Measurements from ENCODE around the gene IFNA8.

The IFNA8 gene

DNA sequence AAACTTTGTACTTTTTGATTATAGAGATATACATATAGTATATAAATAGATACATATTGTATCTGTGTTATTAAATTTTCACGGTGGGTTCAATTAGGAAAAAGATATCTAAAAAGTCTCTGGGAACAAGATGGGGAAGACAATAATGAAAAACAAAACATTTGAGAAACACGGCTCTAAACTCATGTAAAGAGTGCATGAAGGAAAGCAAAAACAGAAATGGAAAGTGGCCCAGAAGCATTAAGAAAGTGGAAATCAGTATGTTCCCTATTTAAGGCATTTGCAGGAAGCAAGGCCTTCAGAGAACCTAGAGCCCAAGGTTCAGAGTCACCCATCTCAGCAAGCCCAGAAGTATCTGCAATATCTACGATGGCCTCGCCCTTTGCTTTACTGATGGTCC, 31.2 kb downstream of the IFNA8 start, which contains the start of gene IFNA1:
IFNA1 (plus strand) TSS at position 301 of the 400 bp plus-strand sequence; CDS start at position 370, 69 bp downstream.
- CTCF ChIA-PET, result no interaction called here
- no peaks in the 10 kb centered on the region for H3K36me3 ChIP-seq (ENCODE audit: control insufficient read depth in 2 of 2, insufficient read depth in 1 of 2, low read length in 2 of 2)
- no peaks in the 10 kb centered on the region for H3K4me1 ChIP-seq (ENCODE audit: control insufficient read depth, insufficient read depth, low read length)
- TF ChIP-seq ZNF433 (tag by site-specific recombination; IDR thresholded peaks at IDR 0.05; ENCODE audit: low read depth) (no peak), ZNF677 (tag by site-specific recombination; IDR thresholded peaks at IDR 0.05) (no peak), OSR2 (tag by site-specific recombination; IDR thresholded peaks at IDR 0.05) (no peak), ZNF157 (tag by site-specific recombination; IDR thresholded peaks at IDR 0.05) (no peak), KLF1 (tag by site-specific recombination; IDR thresholded peaks at IDR 0.05) (no peak), SALL2 (tag by site-specific recombination; IDR thresholded peaks at IDR 0.05; ENCODE audit: borderline replicate concordance) (no peak), ZNF48 (tag by site-specific recombination; IDR thresholded peaks at IDR 0.05) (no peak), ZNF548 (tag by site-specific recombination; IDR thresholded peaks at IDR 0.05) (no peak), OVOL3 (tag by site-specific recombination; IDR thresholded peaks at IDR 0.05) (no peak), YY2 (tag by site-specific recombination; IDR thresholded peaks at IDR 0.05) (no peak), SCRT2 (tag by site-specific recombination; IDR thresholded peaks at IDR 0.05) (no peak), ZNF391 (tag by site-specific recombination; IDR thresholded peaks at IDR 0.05; ENCODE audit: borderline replicate concordance, low read depth) (no peak)
- TF ChIP-seq, protein P1, sequence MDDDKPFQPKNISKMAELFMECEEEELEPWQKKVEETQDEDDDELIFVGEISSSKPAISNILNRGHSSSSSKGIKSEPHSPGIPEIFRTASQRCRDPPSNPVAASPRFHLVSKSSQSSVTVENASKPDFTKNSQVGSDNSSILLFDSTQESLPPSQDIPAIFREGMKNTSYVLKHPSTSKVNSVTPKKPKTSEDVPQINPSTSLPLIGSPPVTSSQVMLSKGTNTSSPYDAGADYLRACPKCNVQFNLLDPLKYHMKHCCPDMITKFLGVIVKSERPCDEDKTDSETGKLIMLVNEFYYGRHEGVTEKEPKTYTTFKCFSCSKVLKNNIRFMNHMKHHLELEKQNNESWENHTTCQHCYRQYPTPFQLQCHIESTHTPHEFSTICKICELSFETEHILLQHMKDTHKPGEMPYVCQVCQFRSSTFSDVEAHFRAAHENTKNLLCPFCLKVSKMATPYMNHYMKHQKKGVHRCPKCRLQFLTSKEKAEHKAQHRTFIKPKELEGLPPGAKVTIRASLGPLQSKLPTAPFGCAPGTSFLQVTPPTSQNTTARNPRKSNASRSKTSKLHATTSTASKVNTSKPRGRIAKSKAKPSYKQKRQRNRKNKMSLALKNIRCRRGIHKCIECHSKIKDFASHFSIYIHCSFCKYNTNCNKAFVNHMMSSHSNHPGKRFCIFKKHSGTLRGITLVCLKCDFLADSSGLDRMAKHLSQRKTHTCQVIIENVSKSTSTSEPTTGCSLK (tag by site-specific recombination; IDR thresholded peaks at IDR 0.05), result no peak
- TF ChIP-seq, protein P2, sequence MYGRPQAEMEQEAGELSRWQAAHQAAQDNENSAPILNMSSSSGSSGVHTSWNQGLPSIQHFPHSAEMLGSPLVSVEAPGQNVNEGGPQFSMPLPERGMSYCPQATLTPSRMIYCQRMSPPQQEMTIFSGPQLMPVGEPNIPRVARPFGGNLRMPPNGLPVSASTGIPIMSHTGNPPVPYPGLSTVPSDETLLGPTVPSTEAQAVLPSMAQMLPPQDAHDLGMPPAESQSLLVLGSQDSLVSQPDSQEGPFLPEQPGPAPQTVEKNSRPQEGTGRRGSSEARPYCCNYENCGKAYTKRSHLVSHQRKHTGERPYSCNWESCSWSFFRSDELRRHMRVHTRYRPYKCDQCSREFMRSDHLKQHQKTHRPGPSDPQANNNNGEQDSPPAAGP (tag by site-specific recombination; IDR thresholded peaks at IDR 0.05), result no peak
- TF ChIP-seq, protein P3, sequence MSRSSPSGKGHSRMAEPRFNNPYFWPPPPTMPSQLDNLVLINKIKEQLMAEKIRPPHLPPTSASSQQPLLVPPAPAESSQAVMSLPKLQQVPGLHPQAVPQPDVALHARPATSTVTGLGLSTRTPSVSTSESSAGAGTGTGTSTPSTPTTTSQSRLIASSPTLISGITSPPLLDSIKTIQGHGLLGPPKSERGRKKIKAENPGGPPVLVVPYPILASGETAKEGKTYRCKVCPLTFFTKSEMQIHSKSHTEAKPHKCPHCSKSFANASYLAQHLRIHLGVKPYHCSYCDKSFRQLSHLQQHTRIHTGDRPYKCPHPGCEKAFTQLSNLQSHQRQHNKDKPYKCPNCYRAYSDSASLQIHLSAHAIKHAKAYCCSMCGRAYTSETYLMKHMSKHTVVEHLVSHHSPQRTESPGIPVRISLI (tag by site-specific recombination; IDR thresholded peaks at IDR 0.05), result no peak
- TF ChIP-seq, protein P4, sequence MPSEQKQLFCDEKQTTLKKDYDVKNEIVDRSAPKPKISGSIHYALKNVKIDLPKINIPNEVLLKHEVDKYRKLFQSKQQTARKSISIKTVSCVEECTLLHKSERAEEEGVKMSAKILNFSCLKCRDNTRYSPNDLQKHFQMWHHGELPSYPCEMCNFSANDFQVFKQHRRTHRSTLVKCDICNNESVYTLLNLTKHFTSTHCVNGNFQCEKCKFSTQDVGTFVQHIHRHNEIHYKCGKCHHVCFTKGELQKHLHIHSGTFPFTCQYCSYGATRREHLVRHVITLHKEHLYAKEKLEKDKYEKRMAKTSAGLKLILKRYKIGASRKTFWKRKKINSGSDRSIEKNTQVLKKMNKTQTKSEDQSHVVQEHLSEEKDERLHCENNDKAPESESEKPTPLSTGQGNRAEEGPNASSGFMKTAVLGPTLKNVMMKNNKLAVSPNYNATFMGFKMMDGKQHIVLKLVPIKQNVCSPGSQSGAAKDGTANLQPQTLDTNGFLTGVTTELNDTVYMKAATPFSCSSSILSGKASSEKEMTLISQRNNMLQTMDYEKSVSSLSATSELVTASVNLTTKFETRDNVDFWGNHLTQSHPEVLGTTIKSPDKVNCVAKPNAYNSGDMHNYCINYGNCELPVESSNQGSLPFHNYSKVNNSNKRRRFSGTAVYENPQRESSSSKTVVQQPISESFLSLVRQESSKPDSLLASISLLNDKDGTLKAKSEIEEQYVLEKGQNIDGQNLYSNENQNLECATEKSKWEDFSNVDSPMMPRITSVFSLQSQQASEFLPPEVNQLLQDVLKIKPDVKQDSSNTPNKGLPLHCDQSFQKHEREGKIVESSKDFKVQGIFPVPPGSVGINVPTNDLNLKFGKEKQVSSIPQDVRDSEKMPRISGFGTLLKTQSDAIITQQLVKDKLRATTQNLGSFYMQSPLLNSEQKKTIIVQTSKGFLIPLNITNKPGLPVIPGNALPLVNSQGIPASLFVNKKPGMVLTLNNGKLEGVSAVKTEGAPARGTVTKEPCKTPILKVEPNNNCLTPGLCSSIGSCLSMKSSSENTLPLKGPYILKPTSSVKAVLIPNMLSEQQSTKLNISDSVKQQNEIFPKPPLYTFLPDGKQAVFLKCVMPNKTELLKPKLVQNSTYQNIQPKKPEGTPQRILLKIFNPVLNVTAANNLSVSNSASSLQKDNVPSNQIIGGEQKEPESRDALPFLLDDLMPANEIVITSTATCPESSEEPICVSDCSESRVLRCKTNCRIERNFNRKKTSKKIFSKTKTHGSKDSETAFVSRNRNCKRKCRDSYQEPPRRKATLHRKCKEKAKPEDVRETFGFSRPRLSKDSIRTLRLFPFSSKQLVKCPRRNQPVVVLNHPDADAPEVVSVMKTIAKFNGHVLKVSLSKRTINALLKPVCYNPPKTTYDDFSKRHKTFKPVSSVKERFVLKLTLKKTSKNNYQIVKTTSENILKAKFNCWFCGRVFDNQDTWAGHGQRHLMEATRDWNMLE (tag by site-specific recombination; conservative IDR thresholded peaks at IDR 0.05; ENCODE audit: low read depth), result no peak
- H3K4me3 ChIP-seq (ENCODE audit: low read depth, low read length), result no peak within 1 kb of the TSS
- no peaks in the 10 kb centered on the region for H3K9me3 ChIP-seq (ENCODE audit: control insufficient read depth, insufficient read depth, low read depth, low read length)
- POLR2A ChIA-PET, result no interaction called here
- no peak within 1 kb of the TSS for H3K27ac ChIP-seq (ENCODE audit: extremely low read depth, low read depth, low read length)

Data from HEK293 (cell line).